H1 (cell line): ENCODE results near the gene CAD. TPM values are rescaled to one million over a fixed set of nuclear protein-coding genes. Genes with fewer than 3 reads are reported as not detected.
"Not testable (repeated sequence)": the region's sequence is repeated elsewhere in the genome, so short reads cannot be mapped to it uniquely, and the experiment has no call there.

Source experiments
- CTCF ChIA-PET: fragments of 300-600 bp; sonication (Branson Sonifier 250); formaldehyde crosslinking; loops from one replicate; lab custom pipeline; 2021; ENCODE audit not compliant: partially characterized antibody; lab: Charles Lee
- POLR2A ChIA-PET: fragments of 300-600 bp; sonication (Branson Sonifier 250); formaldehyde crosslinking; loops from one replicate; lab custom pipeline; 2021; ENCODE audit warnings: inconsistent platforms; ENCODE audit not compliant: partially characterized antibody; lab: Charles Lee
- DNase-seq, 2 experiments: peaks; one replicate each; pipeline versions ENCODE4 v3.0.0 to v3.0.0-alpha.2; 2010 to 2022; ENCODE audit warnings: low spot score in 2 of 2, low read depth in 1 of 2, mixed read lengths in 1 of 2
- FAIRE-seq: peaks from 2 replicates; lab custom pipeline; 2011; peaks lifted over from hg19 to GRCh38; lab: Jason Lieb, UNC
- H2AFZ ChIP-seq: 2 replicates; pipeline ENCODE4 v1.8.1; 2012; ENCODE audit warnings: low read length, inconsistent platforms
- H2AK5ac ChIP-seq: 2 replicates; pipeline ENCODE4 v1.6.1; 2013; ENCODE audit warnings: low read depth, low read length
- H2BK120ac ChIP-seq: replicated peaks from 2 replicates; pipeline ENCODE3; 2013; ENCODE audit warnings: low read depth, low read length, inconsistent platforms
- H2BK12ac ChIP-seq: 2 replicates; pipeline ENCODE4 v1.6.1; 2013; ENCODE audit warnings: low read depth, low read length
- H2BK15ac ChIP-seq: 2 replicates; pipeline ENCODE4 v1.6.1; 2013; ENCODE audit warnings: low read length
- H2BK20ac ChIP-seq: 2 replicates; pipeline ENCODE4 v1.6.1; 2013; ENCODE audit warnings: low read length
- H2BK5ac ChIP-seq: 2 replicates; pipeline ENCODE4 v1.6.1; 2013; ENCODE audit warnings: low read depth, low read length
- H3K14ac ChIP-seq: 2 replicates; pipeline ENCODE4 v1.6.1; 2013; ENCODE audit warnings: inconsistent platforms; ENCODE audit not compliant: insufficient read length
- H3K18ac ChIP-seq: 2 replicates; pipeline ENCODE4 v1.6.1; 2013; ENCODE audit warnings: low read length; ENCODE audit errors: extremely low read depth
- H3K23ac ChIP-seq: 2 replicates; pipeline ENCODE4 v1.6.1; 2013; ENCODE audit warnings: inconsistent platforms; ENCODE audit not compliant: insufficient read length
- H3K23me2 ChIP-seq: 2 replicates; pipeline ENCODE4 v1.6.1; 2013; ENCODE audit warnings: low read depth, low read length
- H3K27ac ChIP-seq: 2 replicates; pipeline ENCODE4 v1.6.1; 2011; ENCODE audit warnings: low read depth, low read length, inconsistent platforms
- H3K27me3 ChIP-seq, 4 experiments: replicated peaks in 1 of 4; 1 replicate in 1 of 4; 2 replicates in 3 of 4; pipeline versions ENCODE4 v1.6.1 to v1.8.1; 2011 to 2013; ENCODE audit warnings: low read length in 3 of 4, mild to moderate bottlenecking in 3 of 4, inconsistent platforms in 2 of 4, mixed read lengths in 2 of 4, moderate library complexity in 1 of 4; ENCODE audit not compliant: control insufficient read depth in 3 of 4, insufficient read depth in 3 of 4; ENCODE audit errors: extremely low read depth in 1 of 4
- H3K36me3 ChIP-seq, 4 experiments: 2 replicates each; pipeline versions ENCODE4 v1.6.1 to v1.8.1; 2011 to 2013; ENCODE audit warnings: mild to moderate bottlenecking in 4 of 4, low read length in 3 of 4, moderate library complexity in 2 of 4, control low read depth in 1 of 4, inconsistent platforms in 1 of 4; ENCODE audit not compliant: insufficient read depth in 4 of 4, control insufficient read depth in 2 of 4
- H3K4ac ChIP-seq: replicated peaks from 2 replicates; pipeline ENCODE3; 2013; ENCODE audit warnings: low read length, low read depth, mixed read lengths, inconsistent platforms; ENCODE audit not compliant: insufficient read length
- H3K4me1 ChIP-seq, 4 experiments: replicated peaks in 1 of 4; 1 replicate in 1 of 4; 2 replicates in 3 of 4; pipeline versions ENCODE4 v1.6.1 to v1.8.1; 2011 to 2013; ENCODE audit warnings: low read length in 3 of 4, inconsistent platforms in 2 of 4, mixed read lengths in 1 of 4; ENCODE audit not compliant: insufficient read depth in 4 of 4, control insufficient read depth in 3 of 4
- H3K4me2 ChIP-seq, 2 experiments: 2 replicates each; pipeline versions ENCODE4 v1.6.1 to v1.8.1; 2011 to 2013; ENCODE audit warnings: low read depth in 2 of 2, low read length in 2 of 2, control low read depth in 1 of 2, inconsistent platforms in 1 of 2, mild to moderate bottlenecking in 1 of 2; ENCODE audit not compliant: insufficient read depth in 1 of 2
- H3K4me3 ChIP-seq, 4 experiments: fragments of 200-600, 300-600 bp in 1 of 4; sonication (generic), shearing (Covaris generic), sonication (Bioruptor Twin) in 1 of 4; 2 replicates each; pipeline versions ENCODE4 v1.5.1 to v1.8.1; 2011 to 2016; ENCODE audit warnings: low read length in 4 of 4, low read depth in 3 of 4, control low read depth in 2 of 4, inconsistent platforms in 2 of 4, mild to moderate bottlenecking in 2 of 4, mixed read lengths in 1 of 4, moderate library complexity in 1 of 4; ENCODE audit not compliant: insufficient read depth in 2 of 4; ENCODE audit errors: extremely low read depth in 1 of 4
- H3K56ac ChIP-seq: replicated peaks from 2 replicates; pipeline ENCODE3; 2013; ENCODE audit warnings: low read depth, mild to moderate bottlenecking, mixed read lengths, low read length, inconsistent platforms; ENCODE audit not compliant: insufficient read length
- H3K79me1 ChIP-seq: 2 replicates; pipeline ENCODE4 v1.6.1; 2013; ENCODE audit warnings: low read depth, low read length, control low read depth
- H3K79me2 ChIP-seq, 2 experiments: 2 replicates each; pipeline versions ENCODE4 v1.6.1 to v1.8.1; 2012 to 2013; ENCODE audit warnings: low read length in 2 of 2, mild to moderate bottlenecking in 2 of 2, inconsistent platforms in 1 of 2; ENCODE audit not compliant: insufficient read depth in 2 of 2, control insufficient read depth in 1 of 2
- H3K9ac ChIP-seq, 4 experiments: replicated peaks in 1 of 4; 1 replicate in 1 of 4; 2 replicates in 3 of 4; pipeline versions ENCODE4 v1.6.1 to v1.8.1; 2011 to 2013; ENCODE audit warnings: low read depth in 3 of 4, low read length in 3 of 4, control low read depth in 2 of 4, mild to moderate bottlenecking in 2 of 4, moderate library complexity in 2 of 4, inconsistent platforms in 1 of 4; ENCODE audit errors: extremely low read depth in 1 of 4
- H3K9me3 ChIP-seq, 2 experiments: 2 replicates each; pipeline versions ENCODE4 v1.6.1 to v1.8.1; 2012 to 2013; ENCODE audit warnings: mild to moderate bottlenecking in 2 of 2, moderate library complexity in 2 of 2, control low read depth in 1 of 2, inconsistent platforms in 1 of 2, low read depth in 1 of 2, low read length in 1 of 2, mixed read lengths in 1 of 2; ENCODE audit not compliant: insufficient read depth in 2 of 2
- H4K20me1 ChIP-seq, 2 experiments: replicated peaks in 1 of 2; 2 replicates each; pipeline versions ENCODE3 to v1.8.1; 2011 to 2013; ENCODE audit warnings: inconsistent platforms in 2 of 2, low read length in 2 of 2, mild to moderate bottlenecking in 1 of 2; ENCODE audit not compliant: insufficient read depth in 2 of 2, control insufficient read depth in 1 of 2
- H4K5ac ChIP-seq: 2 replicates; pipeline ENCODE4 v1.6.1; 2013; ENCODE audit warnings: low read length, low read depth, mixed read lengths, inconsistent platforms; ENCODE audit not compliant: insufficient read length
- H4K8ac ChIP-seq: 2 replicates; pipeline ENCODE4 v1.8.0; 2013; ENCODE audit warnings: mild to moderate bottlenecking, moderate library complexity, low read length, inconsistent platforms; ENCODE audit not compliant: insufficient read depth; ENCODE audit errors: extremely low read depth
- H4K91ac ChIP-seq: replicated peaks from 2 replicates; pipeline ENCODE3; 2013; ENCODE audit warnings: low read length, mixed read lengths, inconsistent platforms; ENCODE audit not compliant: insufficient read length
- WGBS, 2 experiments: shearing (Covaris generic) in 1 of 2; methylation state at CpG; one replicate each; pipeline versions ENCODE4 v1.1.6 to v1.1.7; 2013 to 2015; ENCODE audit warnings: low lambda C conversion rate in 2 of 2, mixed read lengths in 2 of 2, inconsistent platforms in 1 of 2, low coverage in 1 of 2, missing lambda C conversion rate in 1 of 2; ENCODE audit not compliant: insufficient replicate concordance in 2 of 2, insufficient coverage in 1 of 2, insufficient read length in 1 of 2; ENCODE audit errors: extremely low coverage in 1 of 2, missing lambda C conversion rate in 1 of 2; 5-methylcytosine and 5-hydroxymethylcytosine counted together
- polyA plus RNA-seq, 7 experiments: library from polyadenylated mRNA; depleted of rRNA in 3 of 7; stranded (reverse) in 5 of 7; unstranded in 2 of 7; fragments of >200 nt in 5 of 7; fragments of 200-250 nt in 2 of 7; gene quantifications; 1 replicate in 5 of 7; 2 replicates in 1 of 7; 4 replicates in 1 of 7; pipeline versions ENCODE4 v1.2.1 to v1.2.3, GENCODE V29; 2011 to 2013; ENCODE audit warnings: missing spikeins in 2 of 7, mixed read lengths in 2 of 7
- total RNA-seq: library from RNA; stranded (reverse); fragmentation: NEBNext Ultra II Directional; extraction: Animal tissue kit (Norgen Biotek cat#: 25700); gene quantifications from 2 replicates; pipeline ENCODE4 v1.2.1, GENCODE V29; 2021

CAD gene
- total and polyA plus RNA-seq, 2 of the 8 experiments (the other 6 are each of a cell fraction or from before 2014, with no cell fraction given), result 130 to 146 TPM

DNA sequence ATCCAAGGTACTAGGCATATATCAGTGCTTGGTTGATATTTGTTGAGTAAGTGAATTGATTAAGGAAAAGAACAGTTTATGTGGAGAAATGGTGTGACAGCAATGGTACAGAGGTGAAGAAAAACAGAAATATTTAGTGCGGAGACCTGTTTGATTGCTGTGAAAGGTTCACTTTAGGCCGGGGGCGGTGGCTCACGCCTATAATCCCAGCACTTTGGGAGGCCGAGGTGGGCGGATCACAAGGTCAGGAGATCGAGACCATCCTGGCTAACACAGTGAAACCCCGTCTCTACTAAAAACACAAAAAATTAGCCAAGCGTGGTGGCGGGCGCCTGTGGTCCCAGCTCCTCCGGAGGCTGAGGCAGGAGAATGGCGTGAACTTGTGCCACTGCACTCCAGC, 51.1 kb downstream of the CAD start:
- not testable (repeated sequence) for H4K91ac ChIP-seq, H2BK20ac ChIP-seq, H3K79me2 ChIP-seq, H3K23ac ChIP-seq, H4K20me1 ChIP-seq, H3K4me2 ChIP-seq, H3K36me3 ChIP-seq, FAIRE-seq, H2BK12ac ChIP-seq, H4K5ac ChIP-seq, H3K56ac ChIP-seq, H3K9ac ChIP-seq, H3K4me3 ChIP-seq, H3K18ac ChIP-seq, H4K8ac ChIP-seq, H3K14ac ChIP-seq, H3K9me3 ChIP-seq, H3K27ac ChIP-seq, H2BK15ac ChIP-seq, H3K4ac ChIP-seq, H3K4me1 ChIP-seq, DNase-seq, H2BK120ac ChIP-seq, H2AFZ ChIP-seq, H2BK5ac ChIP-seq, H2AK5ac ChIP-seq, H3K79me1 ChIP-seq
- H3K23me2 ChIP-seq, result peaks cover 11% of the 10 kb centered on the region; the same call in 1 of the 2 replicates
- ChIA-PET CTCF (interaction anchor here (0.6 to 14.1 kb wide), 6 partner anchors 11 to 413 kb away, joined by 3 to 288 read pairs (median 36); partner anchors contain the start of genes DNAJC5G and TRIM54), POLR2A (interaction anchor here (1.4 to 8.2 kb wide), 2 partner anchors 11 to 18 kb away, joined by 3 to 63 read pairs; partner anchors contain the start of genes DNAJC5G and TRIM54)
- 94% methylated on average over 12 of the region's 13 CpGs; no CpG with 5 or more reads in 1 of the 2 experiments for WGBS, 2 experiments
- peaks cover 21 to 38% (median 33%) of the 10 kb centered on the region in 4 experiments for H3K27me3 ChIP-seq
